Keratinocyte (primary cell): ENCODE results near the gene NIBAN1. TPM values are rescaled to one million over a fixed set of nuclear protein-coding genes. Genes with fewer than 3 reads are reported as not detected.

Experiments used
- DNase-seq: peaks from one replicate; pipeline ENCODE4 v3.0.0-alpha.2; 2011; ENCODE audit warnings: low read depth, missing footprints, low spot score
- FAIRE-seq: peaks from 2 replicates; lab custom pipeline; 2011; peaks lifted over from hg19 to GRCh38; lab: Jason Lieb, UNC
- H2AFZ ChIP-seq: 2 replicates; pipeline ENCODE4 v1.6.0; 2012; ENCODE audit warnings: low read length, control low read depth, inconsistent platforms; ENCODE audit not compliant: control insufficient read depth
- H3K27ac ChIP-seq: 2 replicates; pipeline ENCODE4 v1.5.1; 2011; ENCODE audit warnings: low read length; ENCODE audit not compliant: control insufficient read depth, insufficient read depth
- H3K27me3 ChIP-seq: 3 replicates; pipeline ENCODE4 v1.6.0; 2011; ENCODE audit warnings: low read length; ENCODE audit not compliant: control insufficient read depth, insufficient read depth; ENCODE audit errors: extremely low read depth
- H3K36me3 ChIP-seq, 2 experiments: 2 replicates in 1 of 2; 3 replicates in 1 of 2; pipeline ENCODE4 v1.5.1; 2011; ENCODE audit warnings: low read length in 2 of 2, mild to moderate bottlenecking in 1 of 2; ENCODE audit not compliant: control insufficient read depth in 2 of 2, insufficient read depth in 2 of 2; ENCODE audit errors: extremely low read depth in 1 of 2
- H3K4me1 ChIP-seq: 3 replicates; pipeline ENCODE4 v1.5.1; 2011; ENCODE audit warnings: low read length; ENCODE audit not compliant: control insufficient read depth, insufficient read depth; ENCODE audit errors: extremely low read depth
- H3K4me2 ChIP-seq: 3 replicates; pipeline ENCODE4 v1.6.0; 2011; ENCODE audit warnings: low read depth, low read length; ENCODE audit not compliant: control insufficient read depth, insufficient read depth; ENCODE audit errors: extremely low read depth
- H3K4me3 ChIP-seq, 3 experiments: fragments of 200-600 bp in 1 of 3; sonication (generic) in 1 of 3; 2 replicates in 2 of 3; 3 replicates in 1 of 3; pipeline ENCODE4 v1.5.1; 2011 to 2016; ENCODE audit warnings: low read length in 3 of 3, mild to moderate bottlenecking in 3 of 3, control low read depth in 2 of 3, inconsistent platforms in 1 of 3, low read depth in 1 of 3, mixed read lengths in 1 of 3, mixed run types in 1 of 3, moderate library complexity in 1 of 3; ENCODE audit not compliant: control insufficient read depth in 2 of 3, insufficient read depth in 2 of 3; ENCODE audit errors: extremely low read depth in 1 of 3
- H3K79me2 ChIP-seq: 2 replicates; pipeline ENCODE4 v1.6.0; 2012; ENCODE audit warnings: low read length; ENCODE audit not compliant: control insufficient read depth, insufficient read depth
- H3K9ac ChIP-seq: 3 replicates; pipeline ENCODE4 v1.6.0; 2011; ENCODE audit warnings: low read length; ENCODE audit not compliant: control insufficient read depth, insufficient read depth; ENCODE audit errors: extremely low read depth
- H3K9me1 ChIP-seq: 3 replicates; pipeline ENCODE4 v1.6.0; 2011; ENCODE audit warnings: low read length; ENCODE audit not compliant: control insufficient read depth, insufficient read depth; ENCODE audit errors: extremely low read depth
- H3K9me3 ChIP-seq: 2 replicates; pipeline ENCODE4 v1.5.1; 2012; ENCODE audit warnings: low read depth, low read length; ENCODE audit not compliant: control insufficient read depth
- H4K20me1 ChIP-seq: 3 replicates; pipeline ENCODE4 v1.6.0; 2011; ENCODE audit warnings: low read length; ENCODE audit not compliant: control insufficient read depth, insufficient read depth; ENCODE audit errors: extremely low read depth
- EZH2 ChIP-seq: IDR thresholded peaks from one replicate; pipeline ENCODE4 v1.6.1; 2012; ENCODE audit warnings: inconsistent platforms, mild to moderate bottlenecking, low read length, moderate library complexity
- dilution Hi-C: fragments of 300-500 bp; cut with MboI; formaldehyde crosslinking; loops from one replicate; pipeline ENCODE4 v1.7.0; 2020; ENCODE audit warnings: low sequenced_read_pairs; ENCODE audit not compliant: extremely low pct_ligation_motif_present
- polyA plus RNA-seq, 5 experiments: library from polyadenylated mRNA; depleted of rRNA in 3 of 5; stranded (reverse) in 3 of 5; stranded (forward) in 1 of 5; unstranded in 1 of 5; fragments of >200 nt; gene quantifications; 1 replicate in 1 of 5; 2 replicates in 3 of 5; 3 replicates in 1 of 5; pipeline versions ENCODE4 v1.2.1 to v1.2.3, GENCODE V29; 2011 to 2012; ENCODE audit warnings: missing spikeins in 2 of 5, low read depth in 1 of 5, low replicate concordance in 1 of 5
- TF ChIP-seq, protein P1 (sequence below), 3 experiments: IDR thresholded peaks in 1 of 3; conservative IDR thresholded peaks in 1 of 3; optimal IDR thresholded peaks in 1 of 3; 2 replicates in 2 of 3; 3 replicates in 1 of 3; pipeline versions ENCODE3 to v1.5.1; 2011; ENCODE audit warnings: low read length in 3 of 3, mild to moderate bottlenecking in 3 of 3, moderate library complexity in 2 of 3, control low read depth in 1 of 3, inconsistent platforms in 1 of 3; ENCODE audit not compliant: insufficient read depth in 2 of 3; ENCODE audit errors: extremely low read depth in 1 of 3

Gene NIBAN1
- polyA plus RNA-seq, 1 donor (not counting 4 experiments of a cell fraction or from before 2014, with no cell fraction given), result 10.6 TPM

DNA sequence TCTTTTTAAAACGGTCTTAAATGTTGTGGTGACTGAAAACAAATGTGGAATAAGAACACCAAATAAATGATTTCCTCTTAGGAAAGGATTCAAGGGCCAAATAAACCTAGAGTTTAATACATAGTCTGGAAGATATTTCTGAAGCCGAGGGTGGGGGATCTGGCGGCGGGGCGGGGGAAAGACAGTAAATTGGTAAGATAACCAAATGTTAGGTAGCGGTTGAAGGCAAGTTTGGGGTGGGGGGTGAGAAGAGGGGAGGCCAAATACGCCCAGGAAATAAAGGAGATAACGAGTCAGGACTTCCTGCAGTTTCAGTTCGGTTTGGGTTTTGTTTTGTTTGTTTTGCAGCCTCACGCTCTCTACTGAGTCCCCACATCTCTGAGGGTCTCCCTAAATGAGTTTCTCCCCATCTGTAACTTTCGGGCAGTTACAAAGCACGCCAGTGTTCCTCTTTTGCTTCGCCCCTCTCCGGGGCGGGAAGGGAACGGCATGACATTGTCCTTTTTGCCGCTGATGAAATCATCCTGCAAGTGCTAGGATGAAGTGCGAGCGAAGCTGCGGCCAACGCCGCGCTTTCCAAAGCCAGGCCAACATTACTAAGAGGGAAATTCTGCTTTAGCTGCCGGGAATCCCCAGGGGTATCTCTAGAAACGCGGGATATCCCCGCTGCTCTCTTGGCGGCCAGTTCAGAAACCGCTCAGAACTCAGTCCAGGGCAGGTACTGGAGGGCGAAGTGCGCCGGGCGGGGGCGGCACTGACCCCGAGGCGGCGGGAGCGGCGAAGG lies 844 bp downstream of the NIBAN1 start:
- Histone ChIP-seq H3K9me3 (no peaks in the 10 kb centered on the region), H3K79me2 (no peaks in the 10 kb centered on the region), H3K4me3 (peak overlapping the region; percentile 52 to 67 (median 54)), H3K9ac (peak overlapping the region; percentile 78), H3K27me3 (no peaks in the 10 kb centered on the region), H3K36me3 (no peaks in the 10 kb centered on the region), H2AFZ (peak overlapping the region; percentile 79), H3K4me1 (peaks cover 33% of the 10 kb centered on the region), H4K20me1 (no peaks in the 10 kb centered on the region), H3K27ac (peak overlapping the region; percentile 81), H3K9me1 (no peaks in the 10 kb centered on the region), H3K4me2 (peak overlapping the region; percentile 81)
- dilution Hi-C loops, result no loop called here
- FAIRE-seq, result no peak
- DNase-seq, result no peak
- TF ChIP-seq, protein P1, sequence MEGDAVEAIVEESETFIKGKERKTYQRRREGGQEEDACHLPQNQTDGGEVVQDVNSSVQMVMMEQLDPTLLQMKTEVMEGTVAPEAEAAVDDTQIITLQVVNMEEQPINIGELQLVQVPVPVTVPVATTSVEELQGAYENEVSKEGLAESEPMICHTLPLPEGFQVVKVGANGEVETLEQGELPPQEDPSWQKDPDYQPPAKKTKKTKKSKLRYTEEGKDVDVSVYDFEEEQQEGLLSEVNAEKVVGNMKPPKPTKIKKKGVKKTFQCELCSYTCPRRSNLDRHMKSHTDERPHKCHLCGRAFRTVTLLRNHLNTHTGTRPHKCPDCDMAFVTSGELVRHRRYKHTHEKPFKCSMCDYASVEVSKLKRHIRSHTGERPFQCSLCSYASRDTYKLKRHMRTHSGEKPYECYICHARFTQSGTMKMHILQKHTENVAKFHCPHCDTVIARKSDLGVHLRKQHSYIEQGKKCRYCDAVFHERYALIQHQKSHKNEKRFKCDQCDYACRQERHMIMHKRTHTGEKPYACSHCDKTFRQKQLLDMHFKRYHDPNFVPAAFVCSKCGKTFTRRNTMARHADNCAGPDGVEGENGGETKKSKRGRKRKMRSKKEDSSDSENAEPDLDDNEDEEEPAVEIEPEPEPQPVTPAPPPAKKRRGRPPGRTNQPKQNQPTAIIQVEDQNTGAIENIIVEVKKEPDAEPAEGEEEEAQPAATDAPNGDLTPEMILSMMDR (optimal IDR thresholded peaks at IDR 0.05 in 1 of 3, IDR thresholded peaks at IDR 0.05 in 1 of 3, conservative IDR thresholded peaks at IDR 0.05 in 1 of 3; ENCODE audit: extremely low read depth in 1 of 3, insufficient read depth in 2 of 3, low read length in 3 of 3), result no peak
- no peak for TF ChIP-seq EZH2

DNA sequence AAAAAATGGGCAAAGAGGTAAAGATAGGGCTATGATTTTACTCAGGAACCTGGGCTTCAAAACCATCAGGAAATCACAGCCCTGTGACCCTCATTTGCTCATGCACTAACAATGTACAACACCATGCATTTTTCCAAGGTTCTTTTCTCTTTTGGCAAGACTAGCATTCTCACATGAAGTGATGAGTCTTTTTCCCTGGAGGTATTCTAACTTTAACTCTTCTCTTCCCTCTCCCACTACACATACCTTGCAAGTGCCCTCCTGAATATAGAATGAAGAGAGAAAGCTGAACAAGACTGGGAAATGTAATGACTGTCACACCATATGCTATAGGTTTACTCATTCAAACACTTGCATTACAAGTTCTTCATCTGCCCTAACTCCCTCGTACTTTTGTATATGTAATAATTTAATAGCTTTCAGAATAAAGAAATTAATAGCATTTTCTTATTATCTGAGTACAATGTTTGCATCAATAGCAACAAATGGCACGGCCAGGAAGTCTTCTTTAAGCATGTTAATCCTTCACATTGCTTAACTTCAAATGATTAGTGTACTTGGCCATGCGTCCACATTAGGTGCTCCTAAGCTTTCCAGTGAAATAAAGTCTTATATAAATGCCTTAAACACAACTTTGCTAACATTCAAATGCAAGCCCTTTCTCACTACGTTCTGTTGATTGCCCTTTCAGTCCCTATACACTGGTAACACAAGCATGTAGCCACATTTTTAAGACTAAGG lies 1.8 kb downstream of the NIBAN1 start:
- FAIRE-seq, result peak; percentile 88
- H3K27ac ChIP-seq, result peak overlapping the region; percentile 81
- TF ChIP-seq, protein P1 (optimal IDR thresholded peaks at IDR 0.05 in 1 of 3, IDR thresholded peaks at IDR 0.05 in 1 of 3, conservative IDR thresholded peaks at IDR 0.05 in 1 of 3; ENCODE audit: extremely low read depth in 1 of 3, insufficient read depth in 2 of 3, low read length in 3 of 3), result no peak
- no peak for TF ChIP-seq EZH2

More for the DNA sequence above, 1.8 kb downstream of the NIBAN1 start:
- no peak for DNase-seq
- Histone ChIP-seq H3K79me2 (no peaks in the 10 kb centered on the region), H3K9ac (peak overlapping the region; percentile 78), H4K20me1 (no peaks in the 10 kb centered on the region), H2AFZ (peak overlapping the region; percentile 27), H3K4me2 (peak overlapping the region; percentile 81), H3K4me1 (peaks cover 33% of the 10 kb centered on the region), H3K9me3 (no peaks in the 10 kb centered on the region), H3K27me3 (no peaks in the 10 kb centered on the region), H3K36me3 (no peaks in the 10 kb centered on the region), H3K4me3 (peak overlapping the region; percentile 52 to 67 (median 54)), H3K9me1 (no peaks in the 10 kb centered on the region)
- dilution Hi-C loops, result no loop called here
